H1 (cell line): Measurements from ENCODE around the gene GLI1. TPM values are rescaled to one million over a fixed set of nuclear protein-coding genes. Genes with fewer than 3 reads are reported as not detected.

ENCODE experiments used
- CTCF ChIA-PET: fragments of 300-600 bp; sonication (Branson Sonifier 250); formaldehyde crosslinking; loops from one replicate; lab custom pipeline; 2021; ENCODE audit not compliant: partially characterized antibody; lab: Charles Lee
- POLR2A ChIA-PET: fragments of 300-600 bp; sonication (Branson Sonifier 250); formaldehyde crosslinking; loops from one replicate; lab custom pipeline; 2021; ENCODE audit warnings: inconsistent platforms; ENCODE audit not compliant: partially characterized antibody; lab: Charles Lee
- DNase-seq, 2 experiments: peaks; one replicate each; pipeline versions ENCODE4 v3.0.0 to v3.0.0-alpha.2; 2010 to 2022; ENCODE audit warnings: low spot score in 2 of 2, low read depth in 1 of 2, mixed read lengths in 1 of 2
- FAIRE-seq: peaks from 2 replicates; lab custom pipeline; 2011; peaks lifted over from hg19 to GRCh38; lab: Jason Lieb, UNC
- H2AFZ ChIP-seq: 2 replicates; pipeline ENCODE4 v1.8.1; 2012; ENCODE audit warnings: low read length, inconsistent platforms
- H2AK5ac ChIP-seq: 2 replicates; pipeline ENCODE4 v1.6.1; 2013; ENCODE audit warnings: low read depth, low read length
- H2BK120ac ChIP-seq: replicated peaks from 2 replicates; pipeline ENCODE3; 2013; ENCODE audit warnings: low read depth, low read length, inconsistent platforms
- H2BK12ac ChIP-seq: 2 replicates; pipeline ENCODE4 v1.6.1; 2013; ENCODE audit warnings: low read depth, low read length
- H2BK15ac ChIP-seq: 2 replicates; pipeline ENCODE4 v1.6.1; 2013; ENCODE audit warnings: low read length
- H2BK20ac ChIP-seq: 2 replicates; pipeline ENCODE4 v1.6.1; 2013; ENCODE audit warnings: low read length
- H2BK5ac ChIP-seq: 2 replicates; pipeline ENCODE4 v1.6.1; 2013; ENCODE audit warnings: low read depth, low read length
- H3K14ac ChIP-seq: 2 replicates; pipeline ENCODE4 v1.6.1; 2013; ENCODE audit warnings: inconsistent platforms; ENCODE audit not compliant: insufficient read length
- H3K18ac ChIP-seq: 2 replicates; pipeline ENCODE4 v1.6.1; 2013; ENCODE audit warnings: low read length; ENCODE audit errors: extremely low read depth
- H3K23ac ChIP-seq: 2 replicates; pipeline ENCODE4 v1.6.1; 2013; ENCODE audit warnings: inconsistent platforms; ENCODE audit not compliant: insufficient read length
- H3K23me2 ChIP-seq: 2 replicates; pipeline ENCODE4 v1.6.1; 2013; ENCODE audit warnings: low read depth, low read length
- H3K27ac ChIP-seq: 2 replicates; pipeline ENCODE4 v1.6.1; 2011; ENCODE audit warnings: low read depth, low read length, inconsistent platforms
- H3K27me3 ChIP-seq, 4 experiments: replicated peaks in 1 of 4; 1 replicate in 1 of 4; 2 replicates in 3 of 4; pipeline versions ENCODE4 v1.6.1 to v1.8.1; 2011 to 2013; ENCODE audit warnings: low read length in 3 of 4, mild to moderate bottlenecking in 3 of 4, inconsistent platforms in 2 of 4, mixed read lengths in 2 of 4, moderate library complexity in 1 of 4; ENCODE audit not compliant: control insufficient read depth in 3 of 4, insufficient read depth in 3 of 4; ENCODE audit errors: extremely low read depth in 1 of 4
- H3K36me3 ChIP-seq, 4 experiments: 2 replicates each; pipeline versions ENCODE4 v1.6.1 to v1.8.1; 2011 to 2013; ENCODE audit warnings: mild to moderate bottlenecking in 4 of 4, low read length in 3 of 4, moderate library complexity in 2 of 4, control low read depth in 1 of 4, inconsistent platforms in 1 of 4; ENCODE audit not compliant: insufficient read depth in 4 of 4, control insufficient read depth in 2 of 4
- H3K4ac ChIP-seq: replicated peaks from 2 replicates; pipeline ENCODE3; 2013; ENCODE audit warnings: low read length, low read depth, mixed read lengths, inconsistent platforms; ENCODE audit not compliant: insufficient read length
- H3K4me1 ChIP-seq, 4 experiments: replicated peaks in 1 of 4; 1 replicate in 1 of 4; 2 replicates in 3 of 4; pipeline versions ENCODE4 v1.6.1 to v1.8.1; 2011 to 2013; ENCODE audit warnings: low read length in 3 of 4, inconsistent platforms in 2 of 4, mixed read lengths in 1 of 4; ENCODE audit not compliant: insufficient read depth in 4 of 4, control insufficient read depth in 3 of 4
- H3K4me2 ChIP-seq, 2 experiments: 2 replicates each; pipeline versions ENCODE4 v1.6.1 to v1.8.1; 2011 to 2013; ENCODE audit warnings: low read depth in 2 of 2, low read length in 2 of 2, control low read depth in 1 of 2, inconsistent platforms in 1 of 2, mild to moderate bottlenecking in 1 of 2; ENCODE audit not compliant: insufficient read depth in 1 of 2
- H3K4me3 ChIP-seq, 4 experiments: fragments of 200-600, 300-600 bp in 1 of 4; sonication (generic), shearing (Covaris generic), sonication (Bioruptor Twin) in 1 of 4; 2 replicates each; pipeline versions ENCODE4 v1.5.1 to v1.8.1; 2011 to 2016; ENCODE audit warnings: low read length in 4 of 4, low read depth in 3 of 4, control low read depth in 2 of 4, inconsistent platforms in 2 of 4, mild to moderate bottlenecking in 2 of 4, mixed read lengths in 1 of 4, moderate library complexity in 1 of 4; ENCODE audit not compliant: insufficient read depth in 2 of 4; ENCODE audit errors: extremely low read depth in 1 of 4
- H3K56ac ChIP-seq: replicated peaks from 2 replicates; pipeline ENCODE3; 2013; ENCODE audit warnings: low read depth, mild to moderate bottlenecking, mixed read lengths, low read length, inconsistent platforms; ENCODE audit not compliant: insufficient read length
- H3K79me1 ChIP-seq: 2 replicates; pipeline ENCODE4 v1.6.1; 2013; ENCODE audit warnings: low read depth, low read length, control low read depth
- H3K79me2 ChIP-seq, 2 experiments: 2 replicates each; pipeline versions ENCODE4 v1.6.1 to v1.8.1; 2012 to 2013; ENCODE audit warnings: low read length in 2 of 2, mild to moderate bottlenecking in 2 of 2, inconsistent platforms in 1 of 2; ENCODE audit not compliant: insufficient read depth in 2 of 2, control insufficient read depth in 1 of 2
- H3K9ac ChIP-seq, 4 experiments: replicated peaks in 1 of 4; 1 replicate in 1 of 4; 2 replicates in 3 of 4; pipeline versions ENCODE4 v1.6.1 to v1.8.1; 2011 to 2013; ENCODE audit warnings: low read depth in 3 of 4, low read length in 3 of 4, control low read depth in 2 of 4, mild to moderate bottlenecking in 2 of 4, moderate library complexity in 2 of 4, inconsistent platforms in 1 of 4; ENCODE audit errors: extremely low read depth in 1 of 4
- H3K9me3 ChIP-seq, 2 experiments: 2 replicates each; pipeline versions ENCODE4 v1.6.1 to v1.8.1; 2012 to 2013; ENCODE audit warnings: mild to moderate bottlenecking in 2 of 2, moderate library complexity in 2 of 2, control low read depth in 1 of 2, inconsistent platforms in 1 of 2, low read depth in 1 of 2, low read length in 1 of 2, mixed read lengths in 1 of 2; ENCODE audit not compliant: insufficient read depth in 2 of 2
- H4K20me1 ChIP-seq, 2 experiments: replicated peaks in 1 of 2; 2 replicates each; pipeline versions ENCODE3 to v1.8.1; 2011 to 2013; ENCODE audit warnings: inconsistent platforms in 2 of 2, low read length in 2 of 2, mild to moderate bottlenecking in 1 of 2; ENCODE audit not compliant: insufficient read depth in 2 of 2, control insufficient read depth in 1 of 2
- H4K5ac ChIP-seq: 2 replicates; pipeline ENCODE4 v1.6.1; 2013; ENCODE audit warnings: low read length, low read depth, mixed read lengths, inconsistent platforms; ENCODE audit not compliant: insufficient read length
- H4K8ac ChIP-seq: 2 replicates; pipeline ENCODE4 v1.8.0; 2013; ENCODE audit warnings: mild to moderate bottlenecking, moderate library complexity, low read length, inconsistent platforms; ENCODE audit not compliant: insufficient read depth; ENCODE audit errors: extremely low read depth
- H4K91ac ChIP-seq: replicated peaks from 2 replicates; pipeline ENCODE3; 2013; ENCODE audit warnings: low read length, mixed read lengths, inconsistent platforms; ENCODE audit not compliant: insufficient read length
- TEAD4 ChIP-seq: IDR thresholded peaks from 2 replicates; pipeline ENCODE4 v1.6.1; 2012; ENCODE audit warnings: low read depth, low read length, inconsistent platforms, mixed read lengths
- WGBS, 2 experiments: shearing (Covaris generic) in 1 of 2; methylation state at CpG; one replicate each; pipeline versions ENCODE4 v1.1.6 to v1.1.7; 2013 to 2015; ENCODE audit warnings: low lambda C conversion rate in 2 of 2, mixed read lengths in 2 of 2, inconsistent platforms in 1 of 2, low coverage in 1 of 2, missing lambda C conversion rate in 1 of 2; ENCODE audit not compliant: insufficient replicate concordance in 2 of 2, insufficient coverage in 1 of 2, insufficient read length in 1 of 2; ENCODE audit errors: extremely low coverage in 1 of 2, missing lambda C conversion rate in 1 of 2; 5-methylcytosine and 5-hydroxymethylcytosine counted together
- polyA plus RNA-seq, 7 experiments: library from polyadenylated mRNA; depleted of rRNA in 3 of 7; stranded (reverse) in 5 of 7; unstranded in 2 of 7; fragments of >200 nt in 5 of 7; fragments of 200-250 nt in 2 of 7; gene quantifications; 1 replicate in 5 of 7; 2 replicates in 1 of 7; 4 replicates in 1 of 7; pipeline versions ENCODE4 v1.2.1 to v1.2.3, GENCODE V29; 2011 to 2013; ENCODE audit warnings: missing spikeins in 2 of 7, mixed read lengths in 2 of 7
- total RNA-seq: library from RNA; stranded (reverse); fragmentation: NEBNext Ultra II Directional; extraction: Animal tissue kit (Norgen Biotek cat#: 25700); gene quantifications from 2 replicates; pipeline ENCODE4 v1.2.1, GENCODE V29; 2021

Gene GLI1
- total and polyA plus RNA-seq, 2 of the 8 experiments (the other 6 are each of a cell fraction or from before 2014, with no cell fraction given): 23.5 to 25.3 TPM

DNA sequence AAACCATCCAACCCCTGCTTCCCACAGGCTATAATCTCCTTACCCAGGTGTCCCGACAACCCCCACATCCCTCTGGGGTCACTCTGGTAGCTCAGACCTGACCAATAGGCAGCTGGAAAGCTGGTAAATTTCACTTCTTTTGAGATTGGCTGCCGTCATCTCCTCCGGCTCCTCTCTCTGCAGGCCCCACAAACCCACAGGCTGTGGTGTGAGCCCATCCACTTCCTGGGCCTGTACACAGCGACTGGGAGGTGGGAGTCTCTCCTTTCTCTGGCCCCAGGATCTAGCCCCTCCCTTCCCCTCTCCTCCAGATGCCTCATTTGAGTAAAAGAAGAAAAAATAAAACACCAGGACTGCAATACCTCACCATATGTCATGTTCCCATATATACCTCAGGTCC is 24.3 kb upstream of the GLI1 start:
- H3K27me3 ChIP-seq: no peaks in the 10 kb centered on the region
- no peaks in the 10 kb centered on the region for H3K79me2 ChIP-seq
- CTCF ChIA-PET: interaction anchor here (0.6 to 7.7 kb wide), 8 partner anchors 17 to 170 kb away, joined by 3 to 112 read pairs (median 4); partner anchors contain the start of gene INHBE
- H3K18ac ChIP-seq: no peak overlapping the region; the same call in 1 of the 2 replicates
- H3K23me2 ChIP-seq: no peaks in the 10 kb centered on the region; the same call in 1 of the 2 replicates
- H2AK5ac ChIP-seq: no peak overlapping the region
- no peak overlapping the region for H3K23ac ChIP-seq
- no peak overlapping the region for H3K14ac ChIP-seq
- 0 out of 7 replicates have a peak, but pooled peaks cover 0 to 3% (median 0%) of the 10 kb centered on the region in 4 experiments for H3K4me1 ChIP-seq
- no peaks in the 10 kb centered on the region for H4K20me1 ChIP-seq
- no peak overlapping the region for H4K5ac ChIP-seq
- no peak for DNase-seq
- H3K4me2 ChIP-seq: no peak overlapping the region
- H2BK5ac ChIP-seq: no peak overlapping the region; the same call in 1 of the 2 replicates
- H3K36me3 ChIP-seq: no peaks in the 10 kb centered on the region
- FAIRE-seq: no peak
- no peak overlapping the region for H2BK12ac ChIP-seq
- WGBS, 2 experiments: 92% methylated on average over 4 of the region's 4 CpGs; no CpG with 5 or more reads in 1 of the 2 experiments
- no peak overlapping the region for H3K9ac ChIP-seq
- no peak overlapping the region for H2BK120ac ChIP-seq
- POLR2A ChIA-PET: interaction anchor here (0.6 to 13.2 kb wide), 5 partner anchors 12 to 193 kb away, joined by 3 to 168 read pairs (median 5); partner anchors contain the start of genes GLI1 and INHBE
- H3K4me3 ChIP-seq: no peak overlapping the region
- no peak overlapping the region for H2BK15ac ChIP-seq
- H4K8ac ChIP-seq: peak overlapping the region; percentile 79; the same call in 1 of the 2 replicates
- no peak for TF ChIP-seq TEAD4
- H3K27ac ChIP-seq: no peak overlapping the region
- no peak overlapping the region for H2BK20ac ChIP-seq
- no peak overlapping the region for H4K91ac ChIP-seq
- no peaks in the 10 kb centered on the region for H3K9me3 ChIP-seq
- no peaks in the 10 kb centered on the region for H3K79me1 ChIP-seq
- no peak overlapping the region for H3K4ac ChIP-seq
- H2AFZ ChIP-seq: no peak overlapping the region; the same call in 1 of the 2 replicates
- no peak overlapping the region for H3K56ac ChIP-seq
